ENCODE measurements around the gene AFF1. TPM values are rescaled to one million over a fixed set of nuclear protein-coding genes. Genes with fewer than 3 reads are reported as not detected.

AFF1 gene
- total RNA-seq, 4 donors from 2014 or later, result 90.1 to 132 (median 101) TPM

DNA sequence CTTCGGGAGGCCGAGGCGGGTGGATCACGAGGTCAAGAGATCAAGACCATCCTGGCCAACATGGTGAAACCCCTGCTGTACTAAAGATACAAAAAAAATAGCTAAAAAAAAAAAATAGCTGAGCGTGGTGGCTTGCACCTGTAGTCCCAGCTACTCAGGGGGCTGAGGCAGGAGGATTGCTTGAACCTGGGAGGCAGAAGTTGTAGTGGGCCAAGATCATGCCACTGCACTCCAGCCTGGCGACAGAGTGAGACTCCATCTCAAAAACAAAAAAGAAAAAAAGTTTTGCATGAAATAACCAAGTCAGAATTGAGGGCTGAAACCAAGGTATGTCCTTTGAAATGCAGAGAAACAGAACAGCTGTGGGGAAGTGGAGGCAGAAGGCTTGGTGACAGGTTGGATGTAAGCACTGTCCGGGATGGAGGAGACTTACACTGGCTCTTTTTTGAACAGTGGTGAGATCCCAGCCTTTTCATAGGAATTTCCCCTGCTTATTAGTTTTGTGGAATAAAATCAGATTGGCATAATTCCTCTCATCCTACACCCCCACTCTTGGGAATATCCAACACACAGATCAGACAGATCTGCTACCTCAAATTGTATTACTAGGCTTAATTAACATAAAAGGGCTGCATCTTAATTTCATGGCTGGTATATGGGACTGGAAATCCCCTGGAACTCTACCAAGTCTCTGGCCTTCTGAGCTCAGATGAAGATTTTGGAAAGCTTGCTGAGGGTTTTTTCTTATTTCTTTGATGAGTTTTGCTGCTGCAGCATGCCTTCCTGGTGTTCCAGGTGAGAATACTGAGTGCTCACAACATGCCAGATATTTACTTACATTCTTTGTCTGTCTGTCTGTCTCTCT, 23.8 kb upstream of the AFF1 start:
- no peak for TF ChIP-seq CTCF (IDR thresholded peaks at IDR 0.05; ENCODE audit: low read depth)

DNA sequence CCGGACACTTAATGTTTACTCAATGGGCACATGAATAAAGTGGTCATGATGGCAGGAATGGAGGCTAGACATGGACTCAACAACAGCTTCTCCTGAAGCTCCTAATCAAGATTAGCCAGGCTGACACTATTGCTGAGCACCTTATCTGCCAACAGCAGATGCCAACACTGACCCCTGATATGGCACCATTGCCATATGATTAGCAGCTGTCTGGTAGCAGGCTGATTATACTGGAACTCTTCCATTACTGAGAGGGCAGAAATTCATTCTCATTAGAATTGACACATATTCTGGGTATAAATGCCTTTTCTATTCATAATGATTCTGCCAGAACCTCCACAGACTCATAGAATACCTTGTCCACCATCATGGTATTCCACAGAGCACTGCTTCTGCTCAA, 18.4 kb upstream of the AFF1 start:
- no peak for TF ChIP-seq CTCF (IDR thresholded peaks at IDR 0.05; ENCODE audit: low read depth)

GRCh38 chr4:86917212-86918039, 17.4 kb upstream of the AFF1 start:
- TF ChIP-seq CTCF (IDR thresholded peaks at IDR 0.05; ENCODE audit: low read depth), result no peak

DNA sequence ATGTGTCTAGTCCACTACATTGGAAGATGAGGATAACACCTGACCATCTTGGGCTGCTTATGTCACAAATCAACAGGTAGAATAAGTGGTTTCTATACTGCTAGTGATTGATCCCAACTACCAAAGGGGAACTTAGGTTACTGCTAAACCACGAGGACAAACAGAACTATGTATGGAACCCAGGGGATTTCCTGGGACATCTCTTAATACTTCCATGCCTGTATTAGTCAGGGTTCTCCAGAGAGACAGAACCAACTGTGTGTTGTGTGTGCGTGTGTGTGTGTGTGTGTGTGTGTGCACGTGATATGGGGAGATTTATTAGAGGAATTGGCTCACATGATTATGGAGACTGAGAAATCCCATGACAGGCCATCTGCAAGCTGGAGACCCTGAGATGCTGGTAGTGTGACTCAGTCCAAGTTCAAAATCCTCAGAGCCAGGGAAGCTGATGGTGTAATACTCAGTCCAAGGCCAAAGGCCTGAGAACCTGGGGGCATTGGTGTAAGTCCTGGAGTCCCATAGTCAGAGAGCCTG, 16.2 kb upstream of the AFF1 start:
- no peak for TF ChIP-seq CTCF (IDR thresholded peaks at IDR 0.05; ENCODE audit: low read depth)

GRCh38 chr4:86919561-86920223, 15.1 kb upstream of the AFF1 start:
- no peak for TF ChIP-seq CTCF (IDR thresholded peaks at IDR 0.05; ENCODE audit: low read depth)

- TF ChIP-seq CTCF (IDR thresholded peaks at IDR 0.05; ENCODE audit: low read depth), result no peak
Measured at GRCh38 chr4:86921608-86922252, 13.1 kb upstream of the AFF1 start.
